HL-60 (cell line): Measurements from ENCODE around the gene FNDC5.

Source experiments
- GABPA ChIP-seq: IDR thresholded peaks from 2 replicates; pipeline ENCODE4 v1.6.1; 2012; ENCODE audit warnings: low read depth
- POLR2AphosphoS5 ChIP-seq: IDR thresholded peaks from 2 replicates; pipeline ENCODE4 v1.6.1; 2012; ENCODE audit warnings: low read depth
- SPI1 ChIP-seq: IDR thresholded peaks from 2 replicates; pipeline ENCODE4 v1.6.1; 2012; ENCODE audit warnings: low read depth, mild to moderate bottlenecking, borderline replicate concordance
- TF ChIP-seq, protein P1 (sequence below): IDR thresholded peaks from one replicate; pipeline ENCODE4 v1.5.1; 2011; ENCODE audit warnings: low read length, control low read depth, inconsistent platforms; ENCODE audit not compliant: insufficient read depth
- TF ChIP-seq, protein P2 (sequence below): IDR thresholded peaks from 2 replicates; pipeline ENCODE4 v1.6.1; 2012; ENCODE audit warnings: low read depth; ENCODE audit not compliant: insufficient replicate concordance

GRCh38 chr1:32868085-32868484, 2.6 kb downstream of the FNDC5 start:
- TF ChIP-seq, protein P1, sequence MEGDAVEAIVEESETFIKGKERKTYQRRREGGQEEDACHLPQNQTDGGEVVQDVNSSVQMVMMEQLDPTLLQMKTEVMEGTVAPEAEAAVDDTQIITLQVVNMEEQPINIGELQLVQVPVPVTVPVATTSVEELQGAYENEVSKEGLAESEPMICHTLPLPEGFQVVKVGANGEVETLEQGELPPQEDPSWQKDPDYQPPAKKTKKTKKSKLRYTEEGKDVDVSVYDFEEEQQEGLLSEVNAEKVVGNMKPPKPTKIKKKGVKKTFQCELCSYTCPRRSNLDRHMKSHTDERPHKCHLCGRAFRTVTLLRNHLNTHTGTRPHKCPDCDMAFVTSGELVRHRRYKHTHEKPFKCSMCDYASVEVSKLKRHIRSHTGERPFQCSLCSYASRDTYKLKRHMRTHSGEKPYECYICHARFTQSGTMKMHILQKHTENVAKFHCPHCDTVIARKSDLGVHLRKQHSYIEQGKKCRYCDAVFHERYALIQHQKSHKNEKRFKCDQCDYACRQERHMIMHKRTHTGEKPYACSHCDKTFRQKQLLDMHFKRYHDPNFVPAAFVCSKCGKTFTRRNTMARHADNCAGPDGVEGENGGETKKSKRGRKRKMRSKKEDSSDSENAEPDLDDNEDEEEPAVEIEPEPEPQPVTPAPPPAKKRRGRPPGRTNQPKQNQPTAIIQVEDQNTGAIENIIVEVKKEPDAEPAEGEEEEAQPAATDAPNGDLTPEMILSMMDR = no peak
- no peak for TF ChIP-seq SPI1
- no peak for TF ChIP-seq POLR2AphosphoS5
- TF ChIP-seq, protein P2, sequence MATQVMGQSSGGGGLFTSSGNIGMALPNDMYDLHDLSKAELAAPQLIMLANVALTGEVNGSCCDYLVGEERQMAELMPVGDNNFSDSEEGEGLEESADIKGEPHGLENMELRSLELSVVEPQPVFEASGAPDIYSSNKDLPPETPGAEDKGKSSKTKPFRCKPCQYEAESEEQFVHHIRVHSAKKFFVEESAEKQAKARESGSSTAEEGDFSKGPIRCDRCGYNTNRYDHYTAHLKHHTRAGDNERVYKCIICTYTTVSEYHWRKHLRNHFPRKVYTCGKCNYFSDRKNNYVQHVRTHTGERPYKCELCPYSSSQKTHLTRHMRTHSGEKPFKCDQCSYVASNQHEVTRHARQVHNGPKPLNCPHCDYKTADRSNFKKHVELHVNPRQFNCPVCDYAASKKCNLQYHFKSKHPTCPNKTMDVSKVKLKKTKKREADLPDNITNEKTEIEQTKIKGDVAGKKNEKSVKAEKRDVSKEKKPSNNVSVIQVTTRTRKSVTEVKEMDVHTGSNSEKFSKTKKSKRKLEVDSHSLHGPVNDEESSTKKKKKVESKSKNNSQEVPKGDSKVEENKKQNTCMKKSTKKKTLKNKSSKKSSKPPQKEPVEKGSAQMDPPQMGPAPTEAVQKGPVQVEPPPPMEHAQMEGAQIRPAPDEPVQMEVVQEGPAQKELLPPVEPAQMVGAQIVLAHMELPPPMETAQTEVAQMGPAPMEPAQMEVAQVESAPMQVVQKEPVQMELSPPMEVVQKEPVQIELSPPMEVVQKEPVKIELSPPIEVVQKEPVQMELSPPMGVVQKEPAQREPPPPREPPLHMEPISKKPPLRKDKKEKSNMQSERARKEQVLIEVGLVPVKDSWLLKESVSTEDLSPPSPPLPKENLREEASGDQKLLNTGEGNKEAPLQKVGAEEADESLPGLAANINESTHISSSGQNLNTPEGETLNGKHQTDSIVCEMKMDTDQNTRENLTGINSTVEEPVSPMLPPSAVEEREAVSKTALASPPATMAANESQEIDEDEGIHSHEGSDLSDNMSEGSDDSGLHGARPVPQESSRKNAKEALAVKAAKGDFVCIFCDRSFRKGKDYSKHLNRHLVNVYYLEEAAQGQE = no peak
- no peak for TF ChIP-seq GABPA
